ENCODE data around the gene TEKT5. TPM values are rescaled to one million over a fixed set of nuclear protein-coding genes. Genes with fewer than 3 reads are reported as not detected.

TEKT5 gene
- total and polyA plus RNA-seq, 2 experiments from 2014 or later: not detected

- Histone ChIP-seq H3K4me2 (ENCODE audit: unreplicated experiment) (no peak overlapping the region), H3K4me3 (no peak overlapping the region), H3K9me3 (ENCODE audit: low read depth) (no peaks in the 10 kb centered on the region), H4K20me1 (ENCODE audit: insufficient read depth) (no peaks in the 10 kb centered on the region), H3K27ac (no peak overlapping the region), H3K79me2 (ENCODE audit: insufficient read depth) (no peaks in the 10 kb centered on the region), H3K36me3 (ENCODE audit: low read depth) (no peaks in the 10 kb centered on the region), H3F3A (ENCODE audit: insufficient read depth) (no peaks in the 10 kb centered on the region), H3K27me3 (replicated peaks; ENCODE audit: insufficient read depth) (no peaks in the 10 kb centered on the region; the same call in 1 of the 2 replicates), H2AFZ (no peak overlapping the region), H3K4me1 (ENCODE audit: insufficient read depth) (no peaks in the 10 kb centered on the region), H3K9me2 (ENCODE audit: insufficient read depth) (no peaks in the 10 kb centered on the region), H3K9ac (no peak overlapping the region)
- TF ChIP-seq EZH2phosphoT487 (IDR thresholded peaks at IDR 0.05; ENCODE audit: insufficient read depth, low read depth): no peak
- TF ChIP-seq EZH2 (IDR thresholded peaks at IDR 0.05; ENCODE audit: insufficient read depth, poor library complexity, severe bottlenecking): no peak
- DNase-seq: no peak
- in situ Hi-C loops (cut with MboI): no loop called here
- 63 to 73% methylated on average over 10 of the region's 10 CpGs for WGBS, 2 experiments (ENCODE audit: low coverage in 1 of 2, low lambda C conversion rate in 2 of 2, missing lambda C conversion rate in 2 of 2)
Measured at GRCh38 chr16:10688291-10688690, 6.4 kb downstream of the TEKT5 start.

GRCh38 chr16:10685709-10686108 is 9.0 kb downstream of the TEKT5 start:
- no peaks in the 10 kb centered on the region for H3K27me3 ChIP-seq (replicated peaks; ENCODE audit: insufficient read depth)
- H2AFZ ChIP-seq: no peak overlapping the region
- no peaks in the 10 kb centered on the region for H3F3A ChIP-seq (ENCODE audit: insufficient read depth)
- no peak overlapping the region for H3K4me3 ChIP-seq
- H3K79me2 ChIP-seq (ENCODE audit: insufficient read depth): no peaks in the 10 kb centered on the region
- no peaks in the 10 kb centered on the region for H3K4me1 ChIP-seq (ENCODE audit: insufficient read depth)
- 60 to 72% methylated on average over 7 of the region's 7 CpGs for WGBS, 2 experiments (ENCODE audit: low coverage in 1 of 2, low lambda C conversion rate in 2 of 2, missing lambda C conversion rate in 2 of 2)
- no peaks in the 10 kb centered on the region for H3K36me3 ChIP-seq (ENCODE audit: low read depth)
- TF ChIP-seq EZH2phosphoT487 (IDR thresholded peaks at IDR 0.05; ENCODE audit: insufficient read depth, low read depth) (no peak), EZH2 (IDR thresholded peaks at IDR 0.05; ENCODE audit: insufficient read depth, poor library complexity, severe bottlenecking) (no peak)
- no peak overlapping the region for H3K4me2 ChIP-seq (ENCODE audit: unreplicated experiment)
- in situ Hi-C loops (cut with MboI): no loop called here
- H3K9ac ChIP-seq: no peak overlapping the region
- no peaks in the 10 kb centered on the region for H3K9me2 ChIP-seq (ENCODE audit: insufficient read depth)
- H3K9me3 ChIP-seq (ENCODE audit: low read depth): no peaks in the 10 kb centered on the region
- no peak overlapping the region for H3K27ac ChIP-seq
- DNase-seq: no peak
- no peaks in the 10 kb centered on the region for H4K20me1 ChIP-seq (ENCODE audit: insufficient read depth)

- no peaks in the 10 kb centered on the region for H3F3A ChIP-seq (ENCODE audit: insufficient read depth)
- no peaks in the 10 kb centered on the region for H3K4me1 ChIP-seq (ENCODE audit: insufficient read depth)
- no peaks in the 10 kb centered on the region for H3K9me2 ChIP-seq (ENCODE audit: insufficient read depth)
- H3K9me3 ChIP-seq (ENCODE audit: low read depth): no peaks in the 10 kb centered on the region
- no peak for DNase-seq
- in situ Hi-C loops (cut with MboI): no loop called here
- no peak overlapping the region for H3K4me2 ChIP-seq (ENCODE audit: unreplicated experiment)
- no peaks in the 10 kb centered on the region for H3K36me3 ChIP-seq (ENCODE audit: low read depth)
- H3K79me2 ChIP-seq (ENCODE audit: insufficient read depth): no peaks in the 10 kb centered on the region
- TF ChIP-seq EZH2 (IDR thresholded peaks at IDR 0.05; ENCODE audit: insufficient read depth, poor library complexity, severe bottlenecking) (no peak), EZH2phosphoT487 (IDR thresholded peaks at IDR 0.05; ENCODE audit: insufficient read depth, low read depth) (no peak)
- 67 to 72% methylated on average over 13 to 14 of the region's 14 CpGs for WGBS, 2 experiments (ENCODE audit: low coverage in 1 of 2, low lambda C conversion rate in 2 of 2, missing lambda C conversion rate in 2 of 2)
- no peak overlapping the region for H3K4me3 ChIP-seq
- H2AFZ ChIP-seq: no peak overlapping the region
- H3K27ac ChIP-seq: no peak overlapping the region
- no peak overlapping the region for H3K9ac ChIP-seq
- no peaks in the 10 kb centered on the region for H4K20me1 ChIP-seq (ENCODE audit: insufficient read depth)
- no peaks in the 10 kb centered on the region for H3K27me3 ChIP-seq (replicated peaks; ENCODE audit: insufficient read depth)
Measured at GRCh38 chr16:10684511-10685151, 10.1 kb downstream of the TEKT5 start.

DNA sequence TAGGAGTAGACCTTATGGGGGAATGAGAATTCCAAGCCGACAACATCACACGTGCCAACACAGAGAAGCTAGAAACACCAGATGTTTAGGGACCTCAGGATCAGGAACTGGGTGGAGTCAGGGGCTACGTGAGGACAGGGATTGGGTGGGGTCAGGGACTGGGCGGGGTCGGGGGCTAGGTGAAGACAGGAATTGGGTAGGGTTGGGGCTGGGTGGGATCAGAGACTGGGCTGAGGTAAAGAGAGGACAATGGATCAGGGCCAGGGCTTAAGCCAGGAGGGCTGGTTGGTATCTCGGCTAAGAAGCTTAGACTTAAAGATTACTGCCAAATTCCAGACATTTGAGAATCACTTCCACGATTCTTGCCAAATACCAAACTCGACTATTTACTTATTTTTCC is 11.6 kb downstream of the TEKT5 start:
- Histone ChIP-seq H3F3A (ENCODE audit: insufficient read depth) (no peaks in the 10 kb centered on the region), H2AFZ (no peak overlapping the region), H3K9ac (no peak overlapping the region), H4K20me1 (ENCODE audit: insufficient read depth) (no peaks in the 10 kb centered on the region), H3K27ac (no peak overlapping the region), H3K79me2 (ENCODE audit: insufficient read depth) (no peaks in the 10 kb centered on the region), H3K36me3 (ENCODE audit: low read depth) (no peaks in the 10 kb centered on the region), H3K9me2 (ENCODE audit: insufficient read depth) (no peaks in the 10 kb centered on the region), H3K4me2 (ENCODE audit: unreplicated experiment) (no peak overlapping the region), H3K9me3 (ENCODE audit: low read depth) (no peaks in the 10 kb centered on the region), H3K4me1 (ENCODE audit: insufficient read depth) (no peaks in the 10 kb centered on the region), H3K27me3 (replicated peaks; ENCODE audit: insufficient read depth) (no peaks in the 10 kb centered on the region), H3K4me3 (no peak overlapping the region)
- in situ Hi-C loops (cut with MboI): no loop called here
- TF ChIP-seq EZH2phosphoT487 (IDR thresholded peaks at IDR 0.05; ENCODE audit: insufficient read depth, low read depth) (no peak), EZH2 (IDR thresholded peaks at IDR 0.05; ENCODE audit: insufficient read depth, poor library complexity, severe bottlenecking) (no peak)
- WGBS, 2 experiments (ENCODE audit: low coverage in 1 of 2, low lambda C conversion rate in 2 of 2, missing lambda C conversion rate in 2 of 2): 13 to 14% methylated on average over 7 to 8 of the region's 8 CpGs
- no peak for DNase-seq
